ENCODE results near the gene CALCOCO1. TPM values are rescaled to one million over a fixed set of nuclear protein-coding genes. Genes with fewer than 3 reads are reported as not detected.

The CALCOCO1 gene
- total and polyA plus RNA-seq, 9 of the 15 experiments (the other 6 are each of a cell fraction or from before 2014, with no cell fraction given) = 1.9 to 31.8 (median 11.0) TPM

DNA sequence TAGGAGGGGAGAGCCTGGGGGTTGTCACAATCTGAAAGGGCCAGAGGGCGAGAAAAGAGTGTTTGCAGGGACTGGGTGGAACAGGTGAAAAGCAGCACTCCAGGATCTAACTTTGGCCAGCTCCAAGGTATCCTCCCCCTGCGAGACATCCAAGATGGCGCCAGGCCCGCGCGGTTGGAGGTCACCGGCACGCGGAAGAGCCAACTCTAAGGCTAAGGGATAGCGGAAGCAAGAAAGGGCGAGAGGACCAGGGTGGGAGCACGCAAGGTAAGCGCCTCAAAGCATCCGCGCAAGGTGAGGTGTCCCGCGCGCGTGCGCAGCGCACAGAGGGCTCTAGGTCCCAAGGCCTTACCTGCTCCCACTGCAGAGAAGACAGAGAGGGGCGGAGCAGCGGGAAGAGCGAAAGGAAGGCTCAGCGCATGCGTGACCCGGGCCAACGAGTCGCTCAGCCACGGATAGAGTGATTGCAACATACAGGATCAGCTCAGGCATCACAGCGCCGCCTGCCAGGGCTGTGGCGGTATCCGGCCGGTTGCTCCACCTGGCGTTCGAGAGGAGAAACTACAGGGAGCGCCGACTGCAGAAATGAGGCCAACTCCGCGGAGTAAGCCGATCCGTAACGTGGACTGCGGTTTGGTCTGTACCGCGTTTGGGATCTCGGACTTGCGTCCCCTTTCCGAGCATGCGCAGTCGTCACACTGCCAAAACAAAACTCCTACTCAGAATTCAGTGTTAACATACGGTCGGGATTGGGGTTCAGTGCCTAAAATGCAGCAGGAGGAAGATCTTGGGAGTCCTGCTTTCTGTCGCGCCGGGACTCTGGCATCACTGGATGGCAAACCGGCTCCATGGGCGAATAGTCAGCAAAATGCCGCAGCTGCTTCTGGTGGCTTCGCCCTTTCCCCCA, 51.3 kb downstream of the CALCOCO1 start, which contains the start of gene ATP5MC2 (continued):
- TF ChIP-seq, protein P1, sequence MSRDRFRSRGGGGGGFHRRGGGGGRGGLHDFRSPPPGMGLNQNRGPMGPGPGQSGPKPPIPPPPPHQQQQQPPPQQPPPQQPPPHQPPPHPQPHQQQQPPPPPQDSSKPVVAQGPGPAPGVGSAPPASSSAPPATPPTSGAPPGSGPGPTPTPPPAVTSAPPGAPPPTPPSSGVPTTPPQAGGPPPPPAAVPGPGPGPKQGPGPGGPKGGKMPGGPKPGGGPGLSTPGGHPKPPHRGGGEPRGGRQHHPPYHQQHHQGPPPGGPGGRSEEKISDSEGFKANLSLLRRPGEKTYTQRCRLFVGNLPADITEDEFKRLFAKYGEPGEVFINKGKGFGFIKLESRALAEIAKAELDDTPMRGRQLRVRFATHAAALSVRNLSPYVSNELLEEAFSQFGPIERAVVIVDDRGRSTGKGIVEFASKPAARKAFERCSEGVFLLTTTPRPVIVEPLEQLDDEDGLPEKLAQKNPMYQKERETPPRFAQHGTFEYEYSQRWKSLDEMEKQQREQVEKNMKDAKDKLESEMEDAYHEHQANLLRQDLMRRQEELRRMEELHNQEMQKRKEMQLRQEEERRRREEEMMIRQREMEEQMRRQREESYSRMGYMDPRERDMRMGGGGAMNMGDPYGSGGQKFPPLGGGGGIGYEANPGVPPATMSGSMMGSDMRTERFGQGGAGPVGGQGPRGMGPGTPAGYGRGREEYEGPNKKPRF (IDR thresholded peaks at IDR 0.05; ENCODE audit: low read depth, low read length) = no peak
- TF ChIP-seq SLC30A9 (CRISPR knock-in tag; IDR thresholded peaks at IDR 0.05) = no peak
- TF ChIP-seq, protein P2, sequence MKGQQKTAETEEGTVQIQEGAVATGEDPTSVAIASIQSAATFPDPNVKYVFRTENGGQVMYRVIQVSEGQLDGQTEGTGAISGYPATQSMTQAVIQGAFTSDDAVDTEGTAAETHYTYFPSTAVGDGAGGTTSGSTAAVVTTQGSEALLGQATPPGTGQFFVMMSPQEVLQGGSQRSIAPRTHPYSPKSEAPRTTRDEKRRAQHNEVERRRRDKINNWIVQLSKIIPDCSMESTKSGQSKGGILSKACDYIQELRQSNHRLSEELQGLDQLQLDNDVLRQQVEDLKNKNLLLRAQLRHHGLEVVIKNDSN (CRISPR knock-in tag; IDR thresholded peaks at IDR 0.05) = peak; percentile 34
- TF ChIP-seq CHD4 (IDR thresholded peaks at IDR 0.05; ENCODE audit: insufficient read depth, insufficient replicate concordance, low read depth, low read length, poor library complexity, severe bottlenecking) = no peak
- TF ChIP-seq, protein P3, sequence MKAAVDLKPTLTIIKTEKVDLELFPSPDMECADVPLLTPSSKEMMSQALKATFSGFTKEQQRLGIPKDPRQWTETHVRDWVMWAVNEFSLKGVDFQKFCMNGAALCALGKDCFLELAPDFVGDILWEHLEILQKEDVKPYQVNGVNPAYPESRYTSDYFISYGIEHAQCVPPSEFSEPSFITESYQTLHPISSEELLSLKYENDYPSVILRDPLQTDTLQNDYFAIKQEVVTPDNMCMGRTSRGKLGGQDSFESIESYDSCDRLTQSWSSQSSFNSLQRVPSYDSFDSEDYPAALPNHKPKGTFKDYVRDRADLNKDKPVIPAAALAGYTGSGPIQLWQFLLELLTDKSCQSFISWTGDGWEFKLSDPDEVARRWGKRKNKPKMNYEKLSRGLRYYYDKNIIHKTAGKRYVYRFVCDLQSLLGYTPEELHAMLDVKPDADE (conservative IDR thresholded peaks at IDR 0.05; ENCODE audit: control insufficient read depth, low read depth, low read length) = peak; percentile 81; the same call in 1 of the 2 replicates
- peak; percentile 28; the same call in 1 of the 2 replicates for TF ChIP-seq ZNF316 (IDR thresholded peaks at IDR 0.05)
- peak; percentile 90 for TF ChIP-seq SP1 (CRISPR knock-in tag; IDR thresholded peaks at IDR 0.05)
- peak; percentile 60; the same call in 1 of the 2 replicates for TF ChIP-seq HLTF (IDR thresholded peaks at IDR 0.05)
- no peak for TF ChIP-seq ZNF23 (CRISPR knock-in tag; IDR thresholded peaks at IDR 0.05)
- TF ChIP-seq ZNF778 (CRISPR knock-in tag; IDR thresholded peaks at IDR 0.05) = no peak
- TF ChIP-seq RCOR1 (IDR thresholded peaks at IDR 0.05; ENCODE audit: borderline replicate concordance in 1 of 2, low read depth in 2 of 2, low read length in 2 of 2) = peak; percentile 33 to 77; a peak in 3 of 4 replicates
- peak; percentile 88 for TF ChIP-seq ZBTB1 (CRISPR knock-in tag; IDR thresholded peaks at IDR 0.05; ENCODE audit: borderline replicate concordance, low read depth)
- TF ChIP-seq RUNX1 (IDR thresholded peaks at IDR 0.05; ENCODE audit: low read depth) = no peak
- TF ChIP-seq ZBTB8A (IDR thresholded peaks at IDR 0.05; ENCODE audit: partially characterized antibody) = no peak
- TF ChIP-seq, protein P4, sequence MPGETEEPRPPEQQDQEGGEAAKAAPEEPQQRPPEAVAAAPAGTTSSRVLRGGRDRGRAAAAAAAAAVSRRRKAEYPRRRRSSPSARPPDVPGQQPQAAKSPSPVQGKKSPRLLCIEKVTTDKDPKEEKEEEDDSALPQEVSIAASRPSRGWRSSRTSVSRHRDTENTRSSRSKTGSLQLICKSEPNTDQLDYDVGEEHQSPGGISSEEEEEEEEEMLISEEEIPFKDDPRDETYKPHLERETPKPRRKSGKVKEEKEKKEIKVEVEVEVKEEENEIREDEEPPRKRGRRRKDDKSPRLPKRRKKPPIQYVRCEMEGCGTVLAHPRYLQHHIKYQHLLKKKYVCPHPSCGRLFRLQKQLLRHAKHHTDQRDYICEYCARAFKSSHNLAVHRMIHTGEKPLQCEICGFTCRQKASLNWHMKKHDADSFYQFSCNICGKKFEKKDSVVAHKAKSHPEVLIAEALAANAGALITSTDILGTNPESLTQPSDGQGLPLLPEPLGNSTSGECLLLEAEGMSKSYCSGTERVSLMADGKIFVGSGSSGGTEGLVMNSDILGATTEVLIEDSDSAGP (CRISPR knock-in tag; IDR thresholded peaks at IDR 0.05) = 0 out of 2 replicates have a peak, but pooled peaks have one; percentile 50
- 0 out of 2 replicates have a peak, but pooled peaks have one; percentile 62 for TF ChIP-seq ZNF282 (CRISPR knock-in tag; IDR thresholded peaks at IDR 0.05)
- TF ChIP-seq CBX5 (IDR thresholded peaks at IDR 0.05; ENCODE audit: borderline replicate concordance, low read depth) = peak; percentile 49; the same call in 1 of the 2 replicates
- no peak for TF ChIP-seq CREBBP (IDR thresholded peaks at IDR 0.05; ENCODE audit: low read depth, low read length)
- no peak for TF ChIP-seq PTRF (tag; IDR thresholded peaks at IDR 0.05)
- TF ChIP-seq, protein P5, sequence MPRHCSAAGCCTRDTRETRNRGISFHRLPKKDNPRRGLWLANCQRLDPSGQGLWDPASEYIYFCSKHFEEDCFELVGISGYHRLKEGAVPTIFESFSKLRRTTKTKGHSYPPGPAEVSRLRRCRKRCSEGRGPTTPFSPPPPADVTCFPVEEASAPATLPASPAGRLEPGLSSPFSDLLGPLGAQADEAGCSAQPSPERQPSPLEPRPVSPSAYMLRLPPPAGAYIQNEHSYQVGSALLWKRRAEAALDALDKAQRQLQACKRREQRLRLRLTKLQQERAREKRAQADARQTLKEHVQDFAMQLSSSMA (CRISPR knock-in tag; IDR thresholded peaks at IDR 0.05) = no peak
- peak in 1 of 2 experiments; percentile 8; a peak in 1 of 4 replicates for TF ChIP-seq TEAD1 (CRISPR knock-in tag; IDR thresholded peaks at IDR 0.05)
